Activated T-helper 17 cell treated with anti-CD3 and anti-CD28 coated beads, Interleukin-2, amount 50 U/mL, for 72 hours (primary cell): ENCODE results near the gene PLCB4. TPM values are rescaled to one million over a fixed set of nuclear protein-coding genes. Genes with fewer than 3 reads are reported as not detected.

Experiments used
- ATAC-seq: fragments of 150-1000 bp; cut with Tn5 transposase; replicated peaks from 2 replicates; pipeline ENCODE4 v1.10.0; 2021; ENCODE audit warnings: mild to moderate bottlenecking, moderate library complexity
- H3K27ac Mint-ChIP-seq: one replicate; pipeline ENCODE4 v1.8.0; 2022; ENCODE audit warnings: mixed read lengths
- H3K27me3 Mint-ChIP-seq: one replicate; pipeline ENCODE4 v1.8.0; 2022; ENCODE audit warnings: mixed read lengths
- H3K36me3 Mint-ChIP-seq: one replicate; pipeline ENCODE4 v1.8.0; 2022; ENCODE audit warnings: low read depth, mild to moderate bottlenecking, mixed read lengths
- H3K4me1 Mint-ChIP-seq: one replicate; pipeline ENCODE4 v1.8.0; 2022; ENCODE audit warnings: mixed read lengths
- H3K4me3 Mint-ChIP-seq: one replicate; pipeline ENCODE4 v1.8.0; 2022; ENCODE audit warnings: mild to moderate bottlenecking, mixed read lengths
- H3K9me3 Mint-ChIP-seq: one replicate; pipeline ENCODE4 v1.8.0; 2022; ENCODE audit warnings: mixed read lengths
- total RNA-seq, 2 donors: library from RNA; stranded (reverse); gene quantifications; one replicate each; pipeline ENCODE4 v1.2.3, GENCODE V29; 2022

The PLCB4 gene
- total RNA-seq, 2 donors from 2014 or later = not detected

GRCh38 chr20:9503526-9504245 is 434.8 kb downstream of the PLCB4 start:
- Mint-ChIP-seq H3K36me3 (no peaks in the 10 kb centered on the region), H3K4me1 (no peaks in the 10 kb centered on the region), H3K9me3 (no peaks in the 10 kb centered on the region), H3K27me3 (peaks cover 8% of the 10 kb centered on the region), H3K27ac (no peak overlapping the region), H3K4me3 (no peak overlapping the region)
- no peak for ATAC-seq

GRCh38 chr20:9506280-9506821 is 437.5 kb downstream of the PLCB4 start:
- ATAC-seq = no peak
- Mint-ChIP-seq H3K4me3 (no peak overlapping the region), H3K36me3 (no peaks in the 10 kb centered on the region), H3K27me3 (peaks cover 19% of the 10 kb centered on the region), H3K27ac (no peak overlapping the region), H3K9me3 (no peaks in the 10 kb centered on the region), H3K4me1 (no peaks in the 10 kb centered on the region)

- no peak overlapping the region for H3K4me3 Mint-ChIP-seq
These were observed 438.1 kb downstream of the PLCB4 start for GRCh38 chr20:9506964-9507369.

GRCh38 chr20:9507544-9508239 is 438.8 kb downstream of the PLCB4 start:
- Mint-ChIP-seq H3K36me3 (no peaks in the 10 kb centered on the region), H3K27me3 (peaks cover 26% of the 10 kb centered on the region), H3K4me3 (no peak overlapping the region), H3K27ac (no peak overlapping the region), H3K4me1 (no peaks in the 10 kb centered on the region), H3K9me3 (no peaks in the 10 kb centered on the region)
- no peak for ATAC-seq

More at GRCh38 chr20:9506964-9507369, 438.1 kb downstream of the PLCB4 start:
- H3K27ac Mint-ChIP-seq = no peak overlapping the region
- H3K9me3 Mint-ChIP-seq = no peaks in the 10 kb centered on the region
- no peak for ATAC-seq
- H3K27me3 Mint-ChIP-seq = peaks cover 23% of the 10 kb centered on the region
- no peaks in the 10 kb centered on the region for H3K4me1 Mint-ChIP-seq
- no peaks in the 10 kb centered on the region for H3K36me3 Mint-ChIP-seq

GRCh38 chr20:9508240-9508661 is 439.4 kb downstream of the PLCB4 start:
- H3K27ac Mint-ChIP-seq = no peak overlapping the region
- no peaks in the 10 kb centered on the region for H3K4me1 Mint-ChIP-seq
- no peak for ATAC-seq
- H3K36me3 Mint-ChIP-seq = no peaks in the 10 kb centered on the region
- no peaks in the 10 kb centered on the region for H3K9me3 Mint-ChIP-seq
- no peak overlapping the region for H3K4me3 Mint-ChIP-seq
- peaks cover 29% of the 10 kb centered on the region for H3K27me3 Mint-ChIP-seq

- H3K27me3 Mint-ChIP-seq = peaks cover 29% of the 10 kb centered on the region
- no peak overlapping the region for H3K4me3 Mint-ChIP-seq
- H3K4me1 Mint-ChIP-seq = no peaks in the 10 kb centered on the region
- no peaks in the 10 kb centered on the region for H3K9me3 Mint-ChIP-seq
- ATAC-seq = no peak
- no peak overlapping the region for H3K27ac Mint-ChIP-seq
- no peaks in the 10 kb centered on the region for H3K36me3 Mint-ChIP-seq
These were observed 439.9 kb downstream of the PLCB4 start for GRCh38 chr20:9508696-9509178.

GRCh38 chr20:9509246-9509645 is 440.4 kb downstream of the PLCB4 start:
- no peaks in the 10 kb centered on the region for H3K36me3 Mint-ChIP-seq
- ATAC-seq = no peak

DNA sequence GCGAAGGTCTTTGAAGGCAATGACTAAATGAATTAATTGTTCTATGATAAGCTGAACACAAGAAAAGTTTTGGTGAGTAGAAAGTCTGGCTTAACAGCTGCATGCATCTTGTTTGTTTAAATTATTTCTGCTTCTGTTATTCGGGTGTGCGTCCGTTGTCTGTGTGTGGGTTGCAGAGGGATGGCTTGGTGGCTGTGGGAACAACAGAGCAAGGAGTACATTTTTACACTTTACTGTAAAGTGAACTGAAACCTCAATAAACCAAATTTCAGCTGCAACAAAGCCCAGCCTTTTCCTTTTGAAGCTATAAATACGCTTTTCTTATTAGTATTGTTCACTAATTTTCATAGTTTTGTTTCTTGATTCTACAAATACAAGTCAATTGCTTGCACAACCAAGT is 442.0 kb downstream of the PLCB4 start:
- Mint-ChIP-seq H3K4me1 (no peaks in the 10 kb centered on the region), H3K27ac (no peak overlapping the region), H3K27me3 (peaks cover 43% of the 10 kb centered on the region), H3K36me3 (no peaks in the 10 kb centered on the region), H3K9me3 (no peaks in the 10 kb centered on the region), H3K4me3 (no peak overlapping the region)
- no peak for ATAC-seq

More at GRCh38 chr20:9509246-9509645, 440.4 kb downstream of the PLCB4 start:
- Mint-ChIP-seq H3K9me3 (no peaks in the 10 kb centered on the region), H3K4me3 (no peak overlapping the region), H3K27me3 (peaks cover 34% of the 10 kb centered on the region), H3K27ac (no peak overlapping the region), H3K4me1 (no peaks in the 10 kb centered on the region)

GRCh38 chr20:9514072-9514460 is 445.2 kb downstream of the PLCB4 start:
- no peaks in the 10 kb centered on the region for H3K9me3 Mint-ChIP-seq
- no peak for ATAC-seq
- no peaks in the 10 kb centered on the region for H3K4me1 Mint-ChIP-seq
- H3K4me3 Mint-ChIP-seq = no peak overlapping the region
- H3K27ac Mint-ChIP-seq = no peak overlapping the region
- peaks cover 49% of the 10 kb centered on the region for H3K27me3 Mint-ChIP-seq
- H3K36me3 Mint-ChIP-seq = no peaks in the 10 kb centered on the region

GRCh38 chr20:9514461-9515213 is 445.8 kb downstream of the PLCB4 start, which contains the start of gene LAMP5:
Gene LAMP5, plus strand, starts transcription at chr20:9514590. Its CDS starts 263 bp downstream, at chr20:9514853.
- Mint-ChIP-seq H3K4me3 (no peak within 1 kb of the TSS), H3K27me3 (peaks cover 46% of the 10 kb centered on the region), H3K36me3 (no peaks in the 10 kb centered on the region), H3K4me1 (no peaks in the 10 kb centered on the region), H3K27ac (no peak within 1 kb of the TSS), H3K9me3 (no peaks in the 10 kb centered on the region)
- ATAC-seq = no peak

- no peak for ATAC-seq
- no peak overlapping the region for H3K4me3 Mint-ChIP-seq
- no peaks in the 10 kb centered on the region for H3K4me1 Mint-ChIP-seq
- peaks cover 48% of the 10 kb centered on the region for H3K27me3 Mint-ChIP-seq
- no peaks in the 10 kb centered on the region for H3K36me3 Mint-ChIP-seq
- H3K27ac Mint-ChIP-seq = no peak overlapping the region
- H3K9me3 Mint-ChIP-seq = no peaks in the 10 kb centered on the region
These were observed 446.3 kb downstream of the PLCB4 start for GRCh38 chr20:9515214-9515585.

DNA sequence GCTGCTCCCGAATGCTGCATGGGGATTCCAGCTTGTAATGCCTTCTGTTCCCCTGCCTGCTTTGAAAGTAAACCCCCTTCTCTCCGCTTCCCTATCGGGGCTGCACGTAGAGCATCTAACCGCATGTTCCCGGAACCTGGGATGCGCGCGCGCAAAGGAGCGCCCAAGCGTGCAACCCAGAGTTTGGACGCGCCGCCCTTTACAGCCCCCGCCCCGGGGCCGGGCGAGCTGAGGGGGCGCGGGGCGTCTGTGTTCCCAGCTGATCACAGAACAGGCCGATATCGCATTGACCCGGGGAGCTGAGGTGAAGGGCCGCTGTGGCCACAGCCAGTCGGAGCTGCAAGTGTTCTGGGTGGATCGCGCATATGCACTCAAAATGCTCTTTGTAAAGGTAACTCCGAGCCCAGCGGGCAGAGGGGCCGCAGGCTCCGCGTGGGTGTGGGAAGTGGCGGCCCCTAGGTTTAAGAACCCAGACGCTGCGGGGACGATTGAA is 446.9 kb downstream of the PLCB4 start:
- Mint-ChIP-seq H3K4me3 (no peak overlapping the region), H3K4me1 (no peaks in the 10 kb centered on the region), H3K36me3 (no peaks in the 10 kb centered on the region), H3K27me3 (peaks cover 49% of the 10 kb centered on the region), H3K27ac (no peak overlapping the region), H3K9me3 (no peaks in the 10 kb centered on the region)
- ATAC-seq = no peak

DNA sequence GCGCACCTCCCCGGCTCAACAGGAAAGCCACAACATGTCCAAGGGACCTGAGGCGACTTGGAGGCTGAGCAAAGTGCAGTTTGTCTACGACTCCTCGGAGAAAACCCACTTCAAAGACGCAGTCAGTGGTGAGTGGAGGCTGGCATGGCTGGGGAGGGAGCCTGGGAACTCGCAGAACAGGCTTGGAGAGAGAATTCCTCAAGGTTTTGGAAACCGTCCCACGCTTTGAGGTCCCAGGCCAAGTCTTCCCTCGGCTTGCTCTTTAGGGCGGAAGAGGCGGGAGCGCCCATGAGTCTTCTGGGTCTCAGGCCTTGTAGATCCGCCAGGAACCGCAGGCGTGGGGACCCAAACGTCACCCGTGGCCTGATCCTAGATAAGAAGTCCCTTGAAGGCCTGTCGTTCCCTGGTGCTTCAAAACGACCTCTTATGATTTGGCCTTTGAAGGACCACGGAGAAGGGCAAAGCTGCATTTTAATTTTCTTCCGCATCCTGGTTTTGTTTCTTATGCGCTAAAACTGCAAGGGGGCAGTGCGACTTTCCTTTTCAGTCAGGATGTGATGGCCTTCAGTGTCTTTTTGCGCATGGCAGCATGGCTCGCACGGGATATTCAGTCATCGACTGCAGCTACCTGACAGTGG is 447.5 kb downstream of the PLCB4 start:
- no peak overlapping the region for H3K4me3 Mint-ChIP-seq
- ATAC-seq = no peak
- no peaks in the 10 kb centered on the region for H3K36me3 Mint-ChIP-seq
- H3K4me1 Mint-ChIP-seq = no peaks in the 10 kb centered on the region
- H3K9me3 Mint-ChIP-seq = no peaks in the 10 kb centered on the region
- H3K27ac Mint-ChIP-seq = no peak overlapping the region
- peaks cover 52% of the 10 kb centered on the region for H3K27me3 Mint-ChIP-seq
